Ureter (tissue), 1 donor: Measurements from ENCODE around the gene EML1. TPM values are rescaled to one million over a fixed set of nuclear protein-coding genes. Genes with fewer than 3 reads are reported as not detected.

Experiments
- DNase-seq: peaks from one replicate; pipeline ENCODE4 v3.0.0-alpha.2; 2020; ENCODE audit warnings: low spot score
- total RNA-seq: library from RNA; stranded (reverse); gene quantifications from one replicate; pipeline ENCODE4 v1.2.4, GENCODE V29; 2023
- donor health status: DM: yes; HTN: yes; CAD: no.

The EML1 gene
- total RNA-seq, 1 donor from 2014 or later: 34.1 TPM

DNA sequence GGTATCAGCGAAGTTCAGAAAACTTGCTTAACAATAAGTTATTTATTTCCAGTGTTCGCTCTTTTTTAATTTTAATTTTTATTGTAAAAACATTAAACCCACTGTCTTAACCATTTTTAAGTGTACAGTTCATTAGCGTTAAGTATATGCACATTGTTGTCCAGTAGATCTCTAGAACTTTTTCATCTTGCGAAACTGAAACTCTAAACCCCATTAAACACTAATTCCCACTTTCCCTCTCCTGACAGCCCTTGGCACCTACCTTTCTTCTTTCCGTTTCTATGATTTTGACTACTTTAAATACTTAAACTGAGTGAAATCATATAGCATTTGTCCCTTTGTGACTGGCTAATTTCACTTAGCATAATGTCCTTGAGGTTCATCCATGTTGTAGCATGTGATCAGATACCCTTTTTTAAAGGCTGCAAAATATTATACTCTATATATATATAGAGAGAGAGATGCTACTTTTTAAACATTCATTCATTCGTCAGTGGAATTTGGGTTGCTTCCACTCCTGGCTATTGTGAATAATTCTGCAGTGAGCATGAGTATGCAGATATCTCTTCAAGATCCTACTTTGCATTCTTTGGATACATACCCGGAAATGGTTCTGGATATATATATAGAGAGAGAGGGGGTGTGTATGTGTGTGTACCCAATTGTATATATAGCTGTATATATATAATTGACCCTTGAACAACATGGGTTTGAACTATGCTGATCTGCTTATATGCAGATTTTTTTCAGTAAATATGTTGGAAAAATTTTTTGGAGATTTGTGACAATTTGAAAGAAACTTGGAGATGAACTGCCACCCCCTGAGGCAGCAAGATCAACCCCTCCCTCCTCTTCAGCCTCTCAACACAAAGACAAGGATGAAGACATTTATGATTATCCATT is 197.3 kb downstream of the EML1 start:
- DNase-seq: no peak

DNA sequence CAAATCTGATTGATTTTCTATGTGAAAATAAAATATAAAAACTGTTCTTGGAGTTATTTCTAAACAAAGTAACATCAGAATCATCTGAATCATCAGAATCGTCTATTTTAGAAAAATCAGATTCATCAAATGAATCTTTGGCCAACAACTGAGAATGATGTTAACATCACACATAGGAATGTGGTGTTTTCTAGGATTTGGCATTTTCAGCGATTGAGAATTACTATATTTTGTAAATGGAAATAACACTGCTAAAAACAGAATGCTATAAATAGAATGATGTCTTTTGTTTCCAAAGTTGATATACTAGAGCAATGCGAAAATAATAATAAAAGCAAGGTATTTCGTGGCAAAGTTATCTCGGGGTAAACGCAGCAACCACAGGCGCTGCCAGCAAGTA is 198.1 kb downstream of the EML1 start:
- no peak for DNase-seq

Other genes with a start within 250 kb of the EML1 start
- gene CCDC85C, start 189.2 kb upstream of the EML1 start, total RNA-seq: 30.1 TPM
- 2.4 TPM for gene HHIPL1, start 148.3 kb upstream of the EML1 start, total RNA-seq
- gene CYP46A1, start 109.1 kb upstream of the EML1 start, total RNA-seq: 2.2 TPM